Neural crest cell (in vitro differentiated cells): Measurements from ENCODE around the gene DOCK1. TPM values are rescaled to one million over a fixed set of nuclear protein-coding genes. Genes with fewer than 3 reads are reported as not detected.
"Not testable (repeated sequence)": the region's sequence is repeated elsewhere in the genome, so short reads cannot be mapped to it uniquely, and the experiment has no call there.

ENCODE experiments used
- DNase-seq: peaks from one replicate; pipeline ENCODE4 v3.0.0; 2021; ENCODE audit warnings: low read depth, mixed read lengths, low spot score
- H3K27ac Mint-ChIP-seq: one replicate; pipeline ENCODE4 v1.8.0; 2021; ENCODE audit warnings: mild to moderate bottlenecking, mixed read lengths; ENCODE audit not compliant: unreplicated experiment
- H3K27me3 Mint-ChIP-seq: 2 replicates; pipeline ENCODE4 v1.8.0; 2021; ENCODE audit warnings: low read depth, mild to moderate bottlenecking, mixed read lengths
- H3K36me3 Mint-ChIP-seq: 2 replicates; pipeline ENCODE4 v1.8.0; 2021; ENCODE audit warnings: low read depth, mild to moderate bottlenecking, mixed read lengths
- H3K4me1 Mint-ChIP-seq: 2 replicates; pipeline ENCODE4 v1.8.0; 2021; ENCODE audit warnings: mixed read lengths
- H3K4me3 Mint-ChIP-seq: one replicate; pipeline ENCODE4 v1.8.0; 2021; ENCODE audit warnings: mild to moderate bottlenecking, mixed read lengths
- H3K9me3 Mint-ChIP-seq: 2 replicates; pipeline ENCODE4 v1.8.0; 2021; ENCODE audit warnings: mixed read lengths
- total RNA-seq: library from RNA; stranded (reverse); gene quantifications from 2 replicates; pipeline ENCODE4 v1.2.1, GENCODE V29; 2021
- TF ChIP-seq, protein P1 (sequence below): fragments of 200-600 bp; sonication (generic); conservative IDR thresholded peaks from 2 replicates; pipeline ENCODE4 v1.5.0; 2021; ENCODE audit warnings: antibody characterized with exemption, mild to moderate bottlenecking

Gene DOCK1
- total RNA-seq, 1 donor from 2014 or later, result 55.8 TPM

DNA sequence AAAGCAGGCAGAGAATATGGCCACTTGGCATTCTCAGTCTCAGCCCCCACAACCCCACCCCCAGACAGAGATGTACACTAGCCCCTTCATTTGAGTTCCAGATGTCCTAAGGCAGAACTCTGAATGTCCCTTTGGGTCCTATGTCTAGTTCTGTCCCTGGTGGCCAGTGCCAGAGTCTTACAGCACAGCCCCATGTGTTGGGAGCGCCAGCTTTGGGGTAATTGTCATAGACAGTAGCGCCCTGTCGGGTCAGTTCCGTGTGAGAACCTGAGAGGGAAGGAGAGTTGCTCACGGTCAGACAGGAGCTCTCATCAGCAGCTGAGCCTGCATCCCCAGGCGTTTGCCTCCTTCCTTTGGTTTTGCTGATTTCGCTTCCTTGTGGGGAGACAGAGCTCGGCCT lies 386.1 kb downstream of the DOCK1 start:
- Mint-ChIP-seq H3K27ac (no peak overlapping the region), H3K4me3 (no peak overlapping the region), H3K36me3 (peaks cover 22% of the 10 kb centered on the region), H3K4me1 (no peaks in the 10 kb centered on the region), H3K9me3 (peaks cover 12% of the 10 kb centered on the region), H3K27me3 (no peaks in the 10 kb centered on the region)
- DNase-seq, result no peak
- TF ChIP-seq, protein P1, sequence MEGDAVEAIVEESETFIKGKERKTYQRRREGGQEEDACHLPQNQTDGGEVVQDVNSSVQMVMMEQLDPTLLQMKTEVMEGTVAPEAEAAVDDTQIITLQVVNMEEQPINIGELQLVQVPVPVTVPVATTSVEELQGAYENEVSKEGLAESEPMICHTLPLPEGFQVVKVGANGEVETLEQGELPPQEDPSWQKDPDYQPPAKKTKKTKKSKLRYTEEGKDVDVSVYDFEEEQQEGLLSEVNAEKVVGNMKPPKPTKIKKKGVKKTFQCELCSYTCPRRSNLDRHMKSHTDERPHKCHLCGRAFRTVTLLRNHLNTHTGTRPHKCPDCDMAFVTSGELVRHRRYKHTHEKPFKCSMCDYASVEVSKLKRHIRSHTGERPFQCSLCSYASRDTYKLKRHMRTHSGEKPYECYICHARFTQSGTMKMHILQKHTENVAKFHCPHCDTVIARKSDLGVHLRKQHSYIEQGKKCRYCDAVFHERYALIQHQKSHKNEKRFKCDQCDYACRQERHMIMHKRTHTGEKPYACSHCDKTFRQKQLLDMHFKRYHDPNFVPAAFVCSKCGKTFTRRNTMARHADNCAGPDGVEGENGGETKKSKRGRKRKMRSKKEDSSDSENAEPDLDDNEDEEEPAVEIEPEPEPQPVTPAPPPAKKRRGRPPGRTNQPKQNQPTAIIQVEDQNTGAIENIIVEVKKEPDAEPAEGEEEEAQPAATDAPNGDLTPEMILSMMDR, result no peak

DNA sequence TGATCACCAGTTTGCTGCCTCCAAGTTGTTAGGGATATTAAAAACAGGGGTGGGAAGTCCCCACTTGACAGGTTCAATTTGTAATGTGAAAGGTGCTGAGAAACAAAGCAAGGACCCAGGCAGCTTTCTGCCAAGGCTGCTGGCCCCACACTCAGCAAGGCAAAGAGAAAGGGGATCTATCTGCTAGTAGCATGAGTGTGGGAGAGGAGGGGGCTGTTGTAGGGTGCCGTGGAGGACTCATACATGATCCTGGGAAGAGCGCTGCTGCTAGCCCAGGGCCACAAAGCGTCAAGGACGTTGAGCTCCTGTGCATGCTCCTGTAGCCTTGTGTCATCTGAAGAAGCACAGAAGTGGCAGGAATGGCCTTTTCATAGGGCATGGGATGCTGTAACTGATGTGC lies 387.7 kb downstream of the DOCK1 start:
- peaks cover 14% of the 10 kb centered on the region for H3K36me3 Mint-ChIP-seq
- DNase-seq, result no peak
- H3K27me3 Mint-ChIP-seq, result no peaks in the 10 kb centered on the region
- H3K4me1 Mint-ChIP-seq, result no peaks in the 10 kb centered on the region
- no peak overlapping the region for H3K4me3 Mint-ChIP-seq
- peaks cover 8% of the 10 kb centered on the region for H3K9me3 Mint-ChIP-seq
- TF ChIP-seq, protein P1, result no peak
- no peak overlapping the region for H3K27ac Mint-ChIP-seq

DNA sequence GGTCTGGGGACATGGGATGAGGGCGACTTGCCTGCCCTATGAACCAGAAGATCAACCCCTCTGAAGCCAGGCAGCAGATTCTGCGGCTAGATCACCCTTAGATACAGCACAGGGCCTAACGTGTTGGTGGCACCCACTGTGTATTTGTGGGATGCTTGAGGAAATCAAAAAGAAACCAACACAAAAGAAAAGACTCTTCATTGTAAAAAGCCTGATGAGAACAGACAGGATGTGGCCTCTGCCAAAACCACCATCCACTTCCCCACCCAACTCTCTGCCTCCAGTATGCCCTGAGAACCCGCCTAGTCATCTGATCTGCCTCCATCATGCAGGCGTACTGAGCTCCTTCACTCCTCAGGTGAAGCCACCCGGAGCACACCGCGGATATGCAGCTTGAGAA lies 388.4 kb downstream of the DOCK1 start:
- no peak overlapping the region for H3K27ac Mint-ChIP-seq

DNA sequence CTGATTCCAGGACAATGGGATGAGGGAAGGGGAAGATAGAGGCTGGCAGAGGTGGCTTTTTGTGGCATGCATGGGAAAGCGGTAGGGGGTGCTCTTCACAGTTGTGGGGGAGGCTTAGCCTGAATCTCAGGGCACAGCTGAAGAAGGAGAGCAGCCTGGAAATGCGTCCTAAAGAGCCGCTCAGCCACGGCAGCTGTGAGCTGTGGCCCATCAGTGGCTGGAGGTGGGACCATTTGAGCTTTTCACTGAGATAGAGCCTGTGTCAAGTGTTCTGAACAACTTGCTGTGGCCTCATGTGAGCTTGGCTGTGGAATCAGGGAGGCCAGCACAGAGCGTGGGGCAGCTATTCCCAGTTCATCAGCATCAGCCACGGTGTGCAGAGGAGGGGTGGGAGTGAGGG lies 391.5 kb downstream of the DOCK1 start:
- Mint-ChIP-seq H3K4me3 (no peak overlapping the region), H3K27me3 (no peaks in the 10 kb centered on the region), H3K9me3 (no peaks in the 10 kb centered on the region), H3K27ac (no peak overlapping the region), H3K4me1 (peaks cover 4% of the 10 kb centered on the region), H3K36me3 (no peaks in the 10 kb centered on the region)
- DNase-seq, result no peak
- TF ChIP-seq, protein P1, result no peak

More for the DNA sequence above, 388.4 kb downstream of the DOCK1 start:
- Mint-ChIP-seq H3K9me3 (peaks cover 5% of the 10 kb centered on the region), H3K4me1 (no peaks in the 10 kb centered on the region), H3K36me3 (peaks cover 9% of the 10 kb centered on the region), H3K27me3 (no peaks in the 10 kb centered on the region), H3K4me3 (no peak overlapping the region)
- TF ChIP-seq, protein P1, result no peak
- no peak for DNase-seq

DNA sequence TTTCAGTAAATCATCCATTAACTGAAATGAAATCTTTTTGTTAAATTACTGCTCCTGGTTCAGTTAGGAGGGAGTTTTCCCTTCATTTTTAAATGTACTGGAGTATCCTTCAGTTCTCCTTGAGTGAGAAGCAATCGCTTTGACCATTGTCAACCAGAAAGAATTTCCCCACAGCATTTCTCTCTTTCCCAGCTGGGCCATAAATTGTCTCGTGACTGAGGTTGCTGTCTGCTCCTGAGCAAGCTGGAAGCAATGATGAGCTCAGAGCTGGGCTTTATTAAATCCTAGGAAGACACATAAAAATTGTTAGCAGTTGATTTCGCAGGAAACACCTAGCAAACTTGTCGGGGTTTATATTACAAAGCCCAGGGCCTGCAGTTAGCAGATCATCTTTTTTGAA lies 393.2 kb downstream of the DOCK1 start:
- DNase-seq, result no peak
- TF ChIP-seq, protein P1, result no peak
- H3K4me1 Mint-ChIP-seq, result peaks cover 12% of the 10 kb centered on the region
- no peaks in the 10 kb centered on the region for H3K36me3 Mint-ChIP-seq
- no peaks in the 10 kb centered on the region for H3K27me3 Mint-ChIP-seq
- H3K27ac Mint-ChIP-seq, result no peak overlapping the region
- H3K9me3 Mint-ChIP-seq, result no peaks in the 10 kb centered on the region
- no peak overlapping the region for H3K4me3 Mint-ChIP-seq

DNA sequence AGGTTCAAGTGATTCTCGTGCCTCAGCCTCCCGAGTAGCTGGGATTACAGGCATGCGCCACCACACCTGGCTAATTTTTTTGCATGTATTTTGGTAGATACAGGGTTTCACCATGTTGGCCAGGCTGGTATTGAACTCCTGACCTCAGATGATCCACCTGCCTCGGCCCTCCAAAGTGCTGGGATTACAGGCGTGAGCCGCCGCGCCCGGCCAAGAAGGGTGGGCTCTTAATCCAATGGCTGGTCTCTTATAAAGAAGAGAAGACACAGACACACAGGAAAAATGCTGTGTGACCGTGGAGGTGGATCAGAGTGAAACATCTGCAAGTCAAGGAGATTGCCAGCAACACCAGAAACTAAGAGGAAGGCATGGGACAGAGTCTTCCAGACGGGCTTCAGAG lies 394.0 kb downstream of the DOCK1 start:
- H3K4me3 Mint-ChIP-seq, H3K9me3 Mint-ChIP-seq, H3K27me3 Mint-ChIP-seq, H3K27ac Mint-ChIP-seq, DNase-seq, H3K36me3 Mint-ChIP-seq: not testable (repeated sequence)
- peaks cover 12% of the 10 kb centered on the region for H3K4me1 Mint-ChIP-seq
